Measurements from ENCODE around the gene CPN2. TPM values are rescaled to one million over a fixed set of nuclear protein-coding genes. Genes with fewer than 3 reads are reported as not detected.

Gene CPN2
- total and polyA plus RNA-seq, 3 donors from 2014 or later = 0.36 to 1.4 (median 1.1) TPM

GRCh38 chr3:194307849-194308248 is 43.3 kb downstream of the CPN2 start:
- Histone ChIP-seq H3K9me3 (no peaks in the 10 kb centered on the region), H3K36me3 (ENCODE audit: low read depth, missing control alignments) (no peaks in the 10 kb centered on the region), H3K27me3 (no peaks in the 10 kb centered on the region), H3K4me1 (peaks cover 11% of the 10 kb centered on the region), H3K27ac (no peak overlapping the region), H3K4me3 (no peak overlapping the region)
- WGBS, 2 donors = 88 to 90% methylated on average over 8 of the region's 8 CpGs
- TF ChIP-seq POLR2A (IDR thresholded peaks at IDR 0.05) (no peak), CTCF (IDR thresholded peaks at IDR 0.05) (no peak)
- DNase-seq = no peak
- intact Hi-C loops (cut with DNase I; ENCODE audit: low total_unique reads) = loop anchor here (5.0 kb wide), 1 partner anchor 166 kb away; no protein-coding TSS in a partner anchor

DNA sequence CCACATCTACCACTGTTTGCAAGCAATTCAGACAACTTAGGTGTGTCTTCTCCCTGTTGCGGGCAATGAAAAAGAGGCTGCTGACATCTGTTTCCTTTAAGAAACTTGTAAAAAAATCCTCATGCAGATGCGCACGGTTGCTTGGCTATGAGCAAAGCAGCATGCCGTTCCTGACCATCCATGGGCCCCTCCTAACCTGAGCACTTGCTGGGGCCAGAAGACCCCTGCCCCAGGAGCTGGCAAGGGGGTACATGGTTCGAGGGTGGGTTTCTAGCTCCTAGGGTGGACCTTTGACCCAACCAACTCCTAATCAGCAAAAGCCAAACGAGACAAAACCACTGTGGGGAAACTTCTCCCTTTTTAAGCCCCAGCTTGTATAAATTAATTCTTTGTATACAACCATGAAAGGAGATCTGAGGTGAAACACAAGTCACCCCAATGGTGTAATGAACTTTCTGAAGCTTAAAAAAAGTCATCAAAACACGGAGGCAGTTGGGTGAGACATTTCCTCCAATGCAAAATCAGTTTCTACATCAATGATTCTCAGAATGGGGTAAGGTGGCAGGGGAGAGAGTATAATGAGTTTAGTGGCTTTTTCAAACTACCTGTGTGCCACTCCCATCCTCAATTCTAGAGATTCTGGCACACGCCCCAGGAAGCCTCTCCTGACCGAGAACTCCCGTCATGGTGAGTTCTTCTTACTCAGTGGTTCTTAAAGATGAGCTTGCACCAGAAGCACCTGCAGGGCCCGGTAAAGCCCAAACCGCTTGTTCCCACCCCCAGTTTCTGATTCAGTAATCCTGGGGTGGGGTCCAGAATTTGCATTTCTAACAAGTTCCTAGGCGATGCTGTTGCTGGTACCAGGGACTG is 44.1 kb downstream of the CPN2 start:
- H3K9me3 ChIP-seq = no peaks in the 10 kb centered on the region
- intact Hi-C loops (cut with DNase I; ENCODE audit: low total_unique reads) = loop anchor here (5.0 kb wide), 1 partner anchor 165 kb away; no protein-coding TSS in a partner anchor
- TF ChIP-seq CTCF (IDR thresholded peaks at IDR 0.05) (no peak), POLR2A (IDR thresholded peaks at IDR 0.05) (no peak)
- H3K27ac ChIP-seq = no peak overlapping the region
- peaks cover 4% of the 10 kb centered on the region for H3K4me1 ChIP-seq
- WGBS, 2 donors = 81 to 83% methylated on average over 13 of the region's 13 CpGs
- no peak overlapping the region for H3K4me3 ChIP-seq
- no peak for DNase-seq
- H3K27me3 ChIP-seq = no peaks in the 10 kb centered on the region
- H3K36me3 ChIP-seq (ENCODE audit: low read depth, missing control alignments) = no peaks in the 10 kb centered on the region

DNA sequence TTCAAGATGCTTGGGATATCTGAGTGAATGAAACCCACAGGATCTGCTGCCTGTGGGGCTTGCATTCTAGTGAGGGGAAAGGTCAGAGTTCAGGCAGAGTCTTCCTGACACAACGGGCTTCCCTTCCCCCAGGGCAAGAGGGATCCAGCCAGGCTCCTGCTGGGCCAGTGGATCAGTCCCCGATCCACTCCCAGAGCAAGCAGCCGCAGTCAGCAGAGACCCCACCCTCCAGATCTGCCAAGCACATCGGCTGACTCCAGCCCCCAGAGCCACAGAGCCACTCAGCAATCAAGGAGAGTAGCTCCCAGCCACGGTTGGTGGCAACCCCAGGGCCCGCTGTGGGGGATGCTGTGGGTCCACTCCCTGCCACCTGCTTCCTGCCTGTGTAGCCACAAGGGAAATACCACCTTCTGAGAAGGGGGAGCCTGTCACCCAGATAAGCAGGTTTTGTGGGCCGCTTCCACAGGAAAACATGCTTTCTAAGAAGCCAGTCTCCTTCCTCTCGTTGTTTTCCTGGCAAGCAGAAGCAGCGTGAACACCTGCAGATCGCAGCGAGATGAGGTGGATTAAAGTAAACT is 44.9 kb downstream of the CPN2 start:
- intact Hi-C loops (cut with DNase I; ENCODE audit: low total_unique reads) = loop anchor here (5.0 kb wide), 1 partner anchor 164 kb away; no protein-coding TSS in a partner anchor
- 74 to 75% methylated on average over 7 to 11 of the region's 11 CpGs for WGBS, 2 donors
- no peaks in the 10 kb centered on the region for H3K9me3 ChIP-seq
- peaks cover 4% of the 10 kb centered on the region for H3K4me1 ChIP-seq
- no peak for DNase-seq
- H3K36me3 ChIP-seq (ENCODE audit: low read depth, missing control alignments) = no peaks in the 10 kb centered on the region
- no peaks in the 10 kb centered on the region for H3K27me3 ChIP-seq
- no peak overlapping the region for H3K4me3 ChIP-seq
- TF ChIP-seq CTCF (IDR thresholded peaks at IDR 0.05) (no peak), POLR2A (IDR thresholded peaks at IDR 0.05) (no peak)
- no peak overlapping the region for H3K27ac ChIP-seq

GRCh38 chr3:194305356-194306108 is 45.6 kb downstream of the CPN2 start:
- intact Hi-C loops (cut with DNase I; ENCODE audit: low total_unique reads) = loop anchor here (5.0 kb wide), 1 partner anchor 163 kb away; no protein-coding TSS in a partner anchor
- Histone ChIP-seq H3K4me1 (peaks cover 4% of the 10 kb centered on the region), H3K9me3 (no peaks in the 10 kb centered on the region), H3K27ac (no peak overlapping the region), H3K4me3 (no peak overlapping the region), H3K36me3 (ENCODE audit: low read depth, missing control alignments) (no peaks in the 10 kb centered on the region), H3K27me3 (no peaks in the 10 kb centered on the region)
- no peak for TF ChIP-seq POLR2A (IDR thresholded peaks at IDR 0.05)
- no peak for TF ChIP-seq CTCF (IDR thresholded peaks at IDR 0.05)
- no peak for DNase-seq
- 94 to 95% methylated on average over 11 of the region's 11 CpGs for WGBS, 2 donors

All from testis (tissue), 3 donors.